Uterus (tissue), 2 donors: ENCODE data around the gene MSN.

ENCODE experiments used
- POLR2A ChIP-seq, 2 donors: fragments of 450-650 bp; IDR thresholded peaks; one replicate each; pipeline ENCODE4 v1.6.1; 2016; ENCODE audit warnings: antibody characterized with exemption in 2 of 2, mild to moderate bottlenecking in 1 of 2, moderate library complexity in 1 of 2
- TF ChIP-seq, protein P1 (sequence below), 4 experiments: fragments of 200-600 bp in 2 of 4; fragments of 450-650 bp in 2 of 4; sonication (generic) in 2 of 4; IDR thresholded peaks; one replicate each; pipeline ENCODE4 v1.5.1; 2016 to 2019; ENCODE audit warnings: antibody characterized with exemption in 4 of 4, mild to moderate bottlenecking in 2 of 4, moderate library complexity in 1 of 4

DNA sequence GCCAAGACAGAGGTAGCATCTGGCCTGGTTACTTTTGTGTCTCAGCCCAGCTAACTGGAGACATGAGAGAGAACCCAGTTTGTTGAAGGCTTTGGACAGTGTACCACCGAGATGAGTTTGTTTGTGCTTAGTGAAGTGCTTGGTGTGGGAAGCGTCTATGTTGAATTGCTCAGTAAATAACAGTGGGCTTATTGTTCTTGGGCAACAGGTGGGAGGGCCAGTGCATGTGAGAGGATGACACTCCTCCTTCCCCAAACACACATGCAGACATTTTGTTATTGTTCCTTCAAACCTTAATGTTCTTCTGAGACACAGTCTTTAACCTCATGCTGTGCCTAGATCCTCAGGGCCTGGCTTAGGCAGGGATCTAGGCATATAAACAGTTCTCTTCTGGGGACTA, 39.7 kb downstream of the MSN start:
- TF ChIP-seq, protein P1, sequence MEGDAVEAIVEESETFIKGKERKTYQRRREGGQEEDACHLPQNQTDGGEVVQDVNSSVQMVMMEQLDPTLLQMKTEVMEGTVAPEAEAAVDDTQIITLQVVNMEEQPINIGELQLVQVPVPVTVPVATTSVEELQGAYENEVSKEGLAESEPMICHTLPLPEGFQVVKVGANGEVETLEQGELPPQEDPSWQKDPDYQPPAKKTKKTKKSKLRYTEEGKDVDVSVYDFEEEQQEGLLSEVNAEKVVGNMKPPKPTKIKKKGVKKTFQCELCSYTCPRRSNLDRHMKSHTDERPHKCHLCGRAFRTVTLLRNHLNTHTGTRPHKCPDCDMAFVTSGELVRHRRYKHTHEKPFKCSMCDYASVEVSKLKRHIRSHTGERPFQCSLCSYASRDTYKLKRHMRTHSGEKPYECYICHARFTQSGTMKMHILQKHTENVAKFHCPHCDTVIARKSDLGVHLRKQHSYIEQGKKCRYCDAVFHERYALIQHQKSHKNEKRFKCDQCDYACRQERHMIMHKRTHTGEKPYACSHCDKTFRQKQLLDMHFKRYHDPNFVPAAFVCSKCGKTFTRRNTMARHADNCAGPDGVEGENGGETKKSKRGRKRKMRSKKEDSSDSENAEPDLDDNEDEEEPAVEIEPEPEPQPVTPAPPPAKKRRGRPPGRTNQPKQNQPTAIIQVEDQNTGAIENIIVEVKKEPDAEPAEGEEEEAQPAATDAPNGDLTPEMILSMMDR (IDR thresholded peaks at IDR 0.05): no peak
- no peak for TF ChIP-seq POLR2A (IDR thresholded peaks at IDR 0.05)
